Activated CD4-positive, alpha-beta T cell treated with anti-CD3 and anti-CD28 coated beads for 36 hours (primary cell): ENCODE measurements around the gene ZCCHC14. TPM values are rescaled to one million over a fixed set of nuclear protein-coding genes. Genes with fewer than 3 reads are reported as not detected.
"Not testable (repeated sequence)": the region's sequence is repeated elsewhere in the genome, so short reads cannot be mapped to it uniquely, and the experiment has no call there.

ENCODE experiments used
- ATAC-seq: fragments of 200-7000 bp; cut with Tn5 transposase; one replicate; pipeline ENCODE4 v1.10.0; 2021; ENCODE audit warnings: mild to moderate bottlenecking, moderate library complexity
- CTCF ChIA-PET: fragments of 350-600 bp; sonication (Branson Sonifier 250); formaldehyde crosslinking; loops from one replicate; lab custom pipeline; 2021; ENCODE audit warnings: antibody characterized with exemption; lab: Charles Lee
- POLR2A ChIA-PET: fragments of 350-600 bp; sonication (Branson Sonifier 250); formaldehyde crosslinking; loops from one replicate; lab custom pipeline; 2021; ENCODE audit warnings: antibody characterized with exemption, inconsistent platforms; lab: Charles Lee
- DNase-seq: peaks from one replicate; pipeline ENCODE4 v3.0.0-alpha.2; 2020
- H3K27ac Mint-ChIP-seq: one replicate; pipeline ENCODE4 v1.8.0; 2021; ENCODE audit warnings: mixed read lengths
- H3K27me3 Mint-ChIP-seq: one replicate; pipeline ENCODE4 v1.8.0; 2021; ENCODE audit warnings: mixed read lengths
- H3K36me3 Mint-ChIP-seq: one replicate; pipeline ENCODE4 v1.8.0; 2021; ENCODE audit warnings: low read depth, mixed read lengths
- H3K4me1 Mint-ChIP-seq: one replicate; pipeline ENCODE4 v1.8.0; 2021; ENCODE audit warnings: mixed read lengths
- H3K4me3 Mint-ChIP-seq: one replicate; pipeline ENCODE4 v1.8.0; 2021; ENCODE audit warnings: mild to moderate bottlenecking, moderate library complexity, mixed read lengths
- H3K9me3 Mint-ChIP-seq: one replicate; pipeline ENCODE4 v1.8.0; 2021; ENCODE audit warnings: low read depth, mixed read lengths
- intact Hi-C, 2 experiments: fragments of 100-400 bp; cut with DNase I in 1 of 2; cut with micrococcal nuclease in 1 of 2; formaldehyde crosslinking; loops; one replicate each; pipeline versions ENCODE4 v1.14.2 to v1.15.1; 2022 to 2024; cut with DNase I, micrococcal nuclease
- total RNA-seq, 2 experiments: library from RNA; stranded (reverse); gene quantifications; one replicate each; pipeline ENCODE4 v1.2.3, GENCODE V29; 2021

The ZCCHC14 gene
- total RNA-seq, 2 experiments from 2014 or later: 10.1 to 12.9 TPM

DNA sequence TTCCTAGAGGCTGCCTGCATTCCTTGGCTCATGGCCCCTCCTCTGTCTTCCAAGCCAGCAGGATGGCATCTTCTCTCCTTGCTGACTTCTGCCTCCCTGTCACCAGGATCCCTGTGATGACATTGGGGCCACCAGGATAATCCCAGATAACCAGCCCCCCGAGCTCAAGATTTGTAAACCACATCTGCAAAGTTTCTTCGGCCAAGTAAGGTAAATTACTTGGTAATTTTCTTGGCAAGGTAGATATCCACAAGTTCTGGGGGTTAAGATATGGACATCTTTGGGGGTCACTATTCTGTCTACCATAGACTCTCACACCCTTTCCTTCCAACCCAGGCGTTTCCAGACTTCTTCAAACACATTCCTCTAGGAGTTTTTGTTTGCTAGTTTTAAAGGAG lies 42.6 kb upstream of the ZCCHC14 start:
- CTCF ChIA-PET: interaction anchor here (1.5 kb wide), 1 partner anchor 16 kb away, joined by 4 read pairs; no protein-coding TSS in a partner anchor
- no peaks in the 10 kb centered on the region for H3K36me3 Mint-ChIP-seq
- intact Hi-C loops: no loop called here
- ATAC-seq: no peak
- peaks cover 37% of the 10 kb centered on the region for H3K27me3 Mint-ChIP-seq
- no peak for DNase-seq
- POLR2A ChIA-PET: no interaction called here
- no peak overlapping the region for H3K4me3 Mint-ChIP-seq
- H3K27ac Mint-ChIP-seq: no peak overlapping the region
- peaks cover 2% of the 10 kb centered on the region for H3K9me3 Mint-ChIP-seq
- peaks cover 6% of the 10 kb centered on the region for H3K4me1 Mint-ChIP-seq

DNA sequence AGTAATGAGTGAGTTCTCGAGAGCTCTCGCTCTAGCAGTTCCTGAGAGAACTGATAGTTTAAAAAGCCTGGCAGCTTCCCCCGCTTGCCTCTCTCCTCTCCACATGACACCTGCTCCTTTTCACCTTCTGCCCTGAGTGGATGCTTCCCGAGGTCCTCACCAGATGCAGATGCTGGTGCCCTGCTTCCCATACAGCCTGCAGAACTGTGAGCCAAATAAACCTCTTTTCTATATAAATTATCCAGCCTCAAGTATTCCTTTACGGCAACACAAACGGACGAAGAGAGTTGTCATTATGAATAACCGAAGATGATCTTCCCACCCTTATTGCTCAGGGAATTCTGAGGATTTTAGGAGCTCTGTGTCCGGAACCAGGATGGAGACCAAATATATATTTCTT lies 41.9 kb upstream of the ZCCHC14 start:
- peaks cover 2% of the 10 kb centered on the region for H3K36me3 Mint-ChIP-seq
- ATAC-seq: no peak
- POLR2A ChIA-PET: no interaction called here
- no peak overlapping the region for H3K4me3 Mint-ChIP-seq
- H3K27ac Mint-ChIP-seq: no peak overlapping the region
- CTCF ChIA-PET: interaction anchor here (1.5 kb wide), 1 partner anchor 16 kb away, joined by 4 read pairs; no protein-coding TSS in a partner anchor
- peaks cover 35% of the 10 kb centered on the region for H3K27me3 Mint-ChIP-seq
- DNase-seq: no peak
- intact Hi-C loops: no loop called here
- H3K4me1 Mint-ChIP-seq: peaks cover 6% of the 10 kb centered on the region
- H3K9me3 Mint-ChIP-seq: peaks cover 4% of the 10 kb centered on the region

DNA sequence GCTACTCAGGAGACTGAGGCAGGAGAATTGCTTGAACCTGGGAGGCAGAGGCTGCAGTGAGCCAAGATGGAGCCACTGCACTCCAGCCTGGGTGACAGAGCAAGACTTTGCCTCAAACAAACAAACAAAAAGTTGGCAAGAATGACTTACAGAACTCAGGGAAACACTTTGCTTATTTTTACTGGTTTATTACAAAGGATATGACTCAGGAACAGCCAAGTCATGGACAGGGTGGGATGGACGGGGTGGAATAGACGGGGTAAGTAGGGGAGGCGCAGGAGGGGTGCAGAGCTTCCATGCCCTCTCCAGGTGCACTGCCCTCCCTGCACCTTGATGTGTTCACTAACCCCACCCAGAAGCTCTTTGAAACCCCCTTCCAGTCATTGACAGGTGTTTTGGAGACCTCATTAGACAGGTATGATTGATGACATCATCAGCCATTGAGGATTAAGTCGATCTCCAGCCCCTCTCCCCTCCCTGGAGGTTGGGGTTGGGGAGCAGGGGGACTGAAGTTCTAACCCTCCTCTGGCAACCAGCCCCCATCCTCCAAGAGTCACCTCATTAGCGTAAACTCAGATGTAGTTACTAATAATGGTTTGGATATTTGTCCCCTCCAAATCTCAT lies 41.3 kb upstream of the ZCCHC14 start:
- peaks cover 2% of the 10 kb centered on the region for H3K36me3 Mint-ChIP-seq
- POLR2A ChIA-PET: no interaction called here
- intact Hi-C loops: no loop called here

DNA sequence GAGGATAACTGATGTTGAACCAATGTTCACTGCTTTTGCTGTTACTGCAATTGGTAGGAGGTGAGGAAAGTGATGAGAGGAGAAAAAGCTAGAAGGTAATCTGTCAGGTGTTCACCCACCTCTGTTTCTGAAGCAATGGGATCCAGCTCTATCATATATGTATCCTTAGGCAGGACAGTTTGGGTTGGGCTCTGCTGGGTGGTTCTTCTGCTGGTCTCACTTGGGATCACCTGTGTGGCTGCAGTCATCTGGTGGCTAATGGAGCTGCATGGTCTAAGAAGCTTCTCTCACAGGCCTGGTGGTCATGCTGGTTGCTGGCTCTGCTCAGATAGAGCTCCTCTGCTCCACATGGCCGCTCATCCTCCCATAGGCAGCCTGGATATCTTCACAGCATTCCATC lies 40.2 kb upstream of the ZCCHC14 start:
- no peaks in the 10 kb centered on the region for H3K4me1 Mint-ChIP-seq
- ChIA-PET CTCF (interaction anchor here (0.6 to 0.7 kb wide), 2 partner anchors 206 to 230 kb away, joined by 3 to 5 read pairs; no protein-coding TSS in a partner anchor), POLR2A (no interaction called here)
- ATAC-seq (no peak), DNase-seq (no peak)
- H3K4me3 Mint-ChIP-seq: no peak overlapping the region
- peaks cover 2% of the 10 kb centered on the region for H3K36me3 Mint-ChIP-seq
- peaks cover 27% of the 10 kb centered on the region for H3K27me3 Mint-ChIP-seq
- H3K9me3 Mint-ChIP-seq: peaks cover 9% of the 10 kb centered on the region
- H3K27ac Mint-ChIP-seq: no peak overlapping the region
- intact Hi-C loops: no loop called here

More for the DNA sequence above, 41.3 kb upstream of the ZCCHC14 start:
- CTCF ChIA-PET: interaction anchor here (0.7 to 1.5 kb wide), 2 partner anchors 17 to 208 kb away, joined by 4 to 5 read pairs; no protein-coding TSS in a partner anchor
- ATAC-seq (no peak), DNase-seq (no peak)
- H3K27me3 Mint-ChIP-seq: peaks cover 32% of the 10 kb centered on the region
- H3K4me3 Mint-ChIP-seq: no peak overlapping the region
- H3K27ac Mint-ChIP-seq: no peak overlapping the region
- H3K9me3 Mint-ChIP-seq: peaks cover 9% of the 10 kb centered on the region
- peaks cover 6% of the 10 kb centered on the region for H3K4me1 Mint-ChIP-seq

DNA sequence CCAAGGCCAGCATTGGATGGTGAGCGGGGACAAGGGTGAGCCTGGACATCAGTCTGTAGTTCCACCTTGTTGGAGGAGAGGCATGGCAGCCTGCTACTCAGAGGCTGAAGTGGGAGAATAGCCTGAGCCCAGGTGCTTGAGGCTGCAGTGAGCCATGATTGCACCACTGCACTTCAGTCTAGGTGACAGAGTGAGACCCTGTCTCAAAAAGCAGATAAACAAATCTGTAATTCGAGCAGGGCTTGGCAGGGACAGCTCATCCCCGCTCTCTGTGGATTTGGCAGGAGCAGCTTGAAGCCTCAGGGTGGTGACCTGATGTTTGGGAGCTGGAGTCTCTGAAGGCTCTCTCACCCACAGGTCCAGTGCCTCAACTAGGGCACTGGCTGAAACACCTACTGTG lies 38.6 kb upstream of the ZCCHC14 start:
- CTCF ChIA-PET: no interaction called here
- ATAC-seq: no peak
- H3K27me3 Mint-ChIP-seq: peaks cover 24% of the 10 kb centered on the region

DNA sequence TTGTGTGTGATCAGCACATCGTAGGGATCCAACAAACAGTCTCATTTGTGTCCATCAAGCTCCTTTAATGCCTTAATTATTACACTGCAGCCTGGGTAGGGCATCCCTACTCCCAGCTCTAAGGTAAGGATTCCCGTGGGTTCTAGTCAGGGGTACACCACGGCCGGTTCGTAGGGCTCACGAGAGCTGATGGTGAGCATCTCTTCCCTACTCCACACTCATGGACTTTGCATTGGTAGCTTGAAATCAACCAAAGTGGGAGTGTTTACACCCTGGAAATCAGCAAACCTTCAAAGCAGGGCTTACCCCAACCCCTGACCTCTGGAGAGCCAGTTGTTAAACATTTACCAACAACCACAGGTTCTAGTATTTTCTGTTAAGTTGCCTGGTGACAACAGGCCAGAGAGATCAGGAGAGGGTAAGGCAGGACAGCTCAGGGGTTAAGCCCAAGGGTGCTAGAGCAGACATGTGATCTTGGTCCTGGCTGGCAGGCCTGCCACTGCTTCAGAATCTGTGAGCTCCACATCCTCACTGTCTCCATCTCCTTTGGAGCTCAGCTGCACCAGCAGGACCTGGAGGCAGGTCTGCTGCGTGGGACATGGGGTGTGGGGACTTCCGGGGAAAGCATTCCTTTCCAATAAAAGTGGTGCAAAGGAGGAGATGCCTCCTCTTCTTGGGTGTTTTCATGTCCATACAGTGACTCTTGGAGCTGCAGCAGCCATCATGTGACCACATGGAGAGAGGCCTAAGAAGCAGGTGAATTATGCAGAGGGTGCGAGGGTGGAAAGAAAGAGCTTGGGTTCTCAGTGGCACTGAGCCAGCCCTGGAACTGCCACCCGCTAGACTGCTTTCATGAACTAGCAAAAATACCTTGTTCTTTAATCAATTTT lies 36.1 kb upstream of the ZCCHC14 start:
- POLR2A ChIA-PET: interaction anchor here (0.6 kb wide), 1 partner anchor 11 kb away, joined by 3 read pairs; no protein-coding TSS in a partner anchor
- H3K4me1 Mint-ChIP-seq: no peaks in the 10 kb centered on the region
- intact Hi-C loops: no loop called here
- no peak overlapping the region for H3K27ac Mint-ChIP-seq
- CTCF ChIA-PET: interaction anchor here (1.2 kb wide), 1 partner anchor 107 kb away, joined by 4 read pairs; no protein-coding TSS in a partner anchor
- peaks cover 28% of the 10 kb centered on the region for H3K27me3 Mint-ChIP-seq
- peaks cover 2% of the 10 kb centered on the region for H3K36me3 Mint-ChIP-seq
- H3K4me3 Mint-ChIP-seq: no peak overlapping the region
- no peak for DNase-seq
- ATAC-seq: no peak
- peaks cover 9% of the 10 kb centered on the region for H3K9me3 Mint-ChIP-seq

More for the DNA sequence above, 38.6 kb upstream of the ZCCHC14 start:
- Mint-ChIP-seq H3K4me3 (no peak overlapping the region), H3K36me3 (peaks cover 2% of the 10 kb centered on the region), H3K4me1 (no peaks in the 10 kb centered on the region), H3K27ac (no peak overlapping the region), H3K9me3 (peaks cover 9% of the 10 kb centered on the region)
- POLR2A ChIA-PET: no interaction called here
- DNase-seq: no peak
- intact Hi-C loops: loop anchor here in 1 of 2 experiments (2.0 kb wide), 1 partner anchor 19 kb away; no protein-coding TSS in a partner anchor

DNA sequence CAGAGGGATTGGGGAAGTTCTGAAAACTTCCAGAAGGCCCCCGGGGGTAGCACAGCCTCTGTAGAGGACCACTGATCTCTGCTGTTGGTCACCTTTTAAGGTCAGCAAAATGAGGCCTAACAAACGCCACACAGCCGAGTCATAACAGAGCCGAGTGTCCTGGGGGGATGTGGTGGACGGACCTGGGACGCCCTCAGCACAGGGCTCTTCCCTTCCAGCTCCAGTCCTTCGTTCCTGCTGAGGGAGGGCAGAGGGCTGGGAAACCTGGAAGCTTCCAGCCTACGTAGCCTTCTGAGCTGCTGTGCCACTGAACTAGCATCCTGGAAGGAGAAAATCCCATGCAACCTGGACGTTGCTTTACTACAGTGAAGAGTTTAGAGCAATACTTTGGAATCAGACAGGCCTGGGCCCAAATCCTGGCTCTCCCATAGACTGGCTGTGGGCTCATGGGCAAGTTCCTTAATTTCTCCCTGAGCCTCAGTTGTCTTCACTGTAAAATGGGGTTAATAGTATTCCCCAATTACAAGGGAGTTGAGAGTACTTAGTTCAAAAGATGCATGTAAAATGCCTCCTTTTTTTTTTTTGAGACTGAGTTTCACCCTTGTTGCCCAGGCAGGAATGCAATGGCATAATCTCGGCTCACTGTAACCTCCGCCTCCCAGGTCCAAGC lies 34.4 kb upstream of the ZCCHC14 start:
- CTCF ChIA-PET: no interaction called here
- peaks cover 2% of the 10 kb centered on the region for H3K36me3 Mint-ChIP-seq
- no peaks in the 10 kb centered on the region for H3K4me1 Mint-ChIP-seq
- POLR2A ChIA-PET: no interaction called here
- peaks cover 7% of the 10 kb centered on the region for H3K9me3 Mint-ChIP-seq
- no peak overlapping the region for H3K4me3 Mint-ChIP-seq
- ATAC-seq (no peak), DNase-seq (no peak)
- peaks cover 23% of the 10 kb centered on the region for H3K27me3 Mint-ChIP-seq
- intact Hi-C loops: no loop called here
- H3K27ac Mint-ChIP-seq: no peak overlapping the region

DNA sequence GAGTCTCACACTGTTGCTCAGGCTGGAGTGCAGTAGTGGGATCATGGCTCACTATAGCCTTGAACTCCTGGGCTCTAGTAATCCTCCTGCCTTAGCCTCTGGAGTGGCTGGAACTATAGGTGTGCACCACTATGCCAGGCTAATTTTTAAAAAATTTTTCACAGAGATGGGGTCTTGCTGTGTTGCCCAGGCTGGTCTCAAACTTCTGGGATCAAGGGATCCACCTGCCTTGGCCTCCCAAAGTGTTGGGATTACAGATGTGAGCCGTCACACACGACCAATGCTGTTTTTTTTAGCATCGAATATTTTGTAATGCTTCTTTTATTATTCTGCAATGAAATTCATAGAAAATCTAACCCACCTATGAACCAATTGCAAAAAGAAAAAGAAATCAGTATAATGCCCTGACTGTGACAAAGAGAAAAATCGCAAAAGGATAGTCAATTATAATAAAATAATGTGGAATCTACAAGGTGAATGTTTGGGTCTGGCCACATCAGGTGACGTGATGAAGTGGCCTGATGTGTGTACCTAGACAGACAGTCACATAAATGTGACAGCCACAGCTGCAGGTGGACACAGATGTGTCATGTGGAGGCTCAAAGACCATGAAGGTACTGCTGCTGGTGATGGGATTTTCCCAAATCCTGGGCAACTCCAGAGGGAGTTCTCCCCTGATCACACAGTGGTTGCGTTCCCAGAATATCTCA lies 33.6 kb upstream of the ZCCHC14 start:
- Mint-ChIP-seq H3K27ac (no peak overlapping the region), H3K36me3 (peaks cover 2% of the 10 kb centered on the region), H3K27me3 (peaks cover 23% of the 10 kb centered on the region), H3K4me3 (no peak overlapping the region), H3K4me1 (no peaks in the 10 kb centered on the region), H3K9me3 (peaks cover 7% of the 10 kb centered on the region)
- intact Hi-C loops: no loop called here
- no peak for DNase-seq
- no peak for ATAC-seq
- CTCF ChIA-PET: no interaction called here
- POLR2A ChIA-PET: no interaction called here

DNA sequence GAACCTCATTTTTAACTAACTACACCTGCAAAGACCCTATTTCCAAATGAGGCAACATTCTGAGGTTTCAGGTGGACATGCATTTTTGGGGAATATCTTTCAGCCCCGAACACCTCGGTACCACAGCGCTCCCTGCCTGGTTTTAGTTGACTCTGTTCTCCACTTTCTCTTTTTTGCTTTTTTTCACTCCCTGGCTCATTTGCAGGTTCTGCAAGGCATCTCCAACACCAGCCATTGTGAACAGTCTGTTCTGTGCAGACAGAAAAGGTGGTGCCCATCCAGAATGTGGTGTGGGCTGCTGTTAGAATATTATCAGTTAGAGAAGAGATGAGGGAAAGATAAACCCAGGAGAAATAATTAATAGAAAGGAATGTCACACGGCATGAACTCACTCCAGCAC lies 32.5 kb upstream of the ZCCHC14 start:
- no peak for DNase-seq
- Mint-ChIP-seq H3K4me3 (no peak overlapping the region), H3K9me3 (peaks cover 7% of the 10 kb centered on the region), H3K4me1 (no peaks in the 10 kb centered on the region), H3K27me3 (peaks cover 18% of the 10 kb centered on the region), H3K27ac (no peak overlapping the region), H3K36me3 (peaks cover 2% of the 10 kb centered on the region)
- intact Hi-C loops: no loop called here
- POLR2A ChIA-PET: no interaction called here
- CTCF ChIA-PET: no interaction called here
- no peak for ATAC-seq

DNA sequence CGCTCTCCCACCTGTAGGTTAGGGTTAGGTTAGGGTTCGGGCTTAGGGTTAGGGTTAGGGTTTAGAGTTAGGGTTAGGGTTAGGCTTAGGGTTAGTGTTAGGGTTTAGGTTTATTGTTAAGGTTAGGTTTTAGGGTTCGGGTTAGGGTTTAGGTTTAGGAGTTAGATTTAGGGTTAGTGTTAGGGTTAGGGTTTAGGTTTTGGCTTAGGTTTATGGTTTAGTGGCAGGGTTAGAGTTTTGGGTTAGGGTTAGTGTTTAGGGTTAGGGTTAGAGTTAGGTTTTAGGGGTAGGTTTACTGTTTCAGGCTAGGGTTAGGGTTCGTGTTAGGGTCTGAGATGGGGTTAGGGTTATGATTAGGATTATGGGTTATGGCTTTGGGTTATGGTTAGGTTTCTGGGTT lies 31.6 kb upstream of the ZCCHC14 start:
- CTCF ChIA-PET: no interaction called here
- intact Hi-C loops: no loop called here
- Mint-ChIP-seq H3K27me3 (peaks cover 16% of the 10 kb centered on the region), H3K9me3 (peaks cover 3% of the 10 kb centered on the region), H3K4me3 (no peak overlapping the region), H3K27ac (no peak overlapping the region), H3K36me3 (no peaks in the 10 kb centered on the region), H3K4me1 (no peaks in the 10 kb centered on the region)
- no peak for DNase-seq
- ATAC-seq: no peak
- POLR2A ChIA-PET: no interaction called here

DNA sequence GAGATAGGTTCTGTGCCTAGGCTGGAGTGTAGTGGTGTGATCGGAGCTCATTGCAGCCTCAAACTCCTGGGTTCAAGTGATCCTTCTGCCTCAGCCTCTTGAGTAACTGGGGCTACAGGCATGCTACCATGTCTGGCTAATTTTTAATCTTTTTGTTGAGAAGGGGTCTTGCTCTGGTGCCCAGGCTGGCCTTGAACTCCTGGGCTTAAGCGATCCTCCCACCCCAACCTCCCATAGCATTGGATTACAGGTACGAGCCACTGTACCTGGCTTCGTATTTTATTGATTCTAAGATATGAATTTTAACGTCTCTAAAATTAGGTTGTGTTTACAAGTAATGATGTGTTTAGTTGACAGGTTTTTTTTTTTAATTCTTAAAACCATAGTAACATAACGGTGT lies 30.8 kb upstream of the ZCCHC14 start:
- peaks cover 16% of the 10 kb centered on the region for H3K27me3 Mint-ChIP-seq
- H3K4me3 Mint-ChIP-seq, H3K36me3 Mint-ChIP-seq, H3K27ac Mint-ChIP-seq, H3K9me3 Mint-ChIP-seq, intact Hi-C loops, CTCF ChIA-PET, H3K4me1 Mint-ChIP-seq, DNase-seq, POLR2A ChIA-PET, ATAC-seq: not testable (repeated sequence)
